Measurements from ENCODE around the gene CLEC17A.
"Not testable (repeated sequence)": the region's sequence is repeated elsewhere in the genome, so short reads cannot be mapped to it uniquely, and the experiment has no call there.

Gene CLEC17A

DNA sequence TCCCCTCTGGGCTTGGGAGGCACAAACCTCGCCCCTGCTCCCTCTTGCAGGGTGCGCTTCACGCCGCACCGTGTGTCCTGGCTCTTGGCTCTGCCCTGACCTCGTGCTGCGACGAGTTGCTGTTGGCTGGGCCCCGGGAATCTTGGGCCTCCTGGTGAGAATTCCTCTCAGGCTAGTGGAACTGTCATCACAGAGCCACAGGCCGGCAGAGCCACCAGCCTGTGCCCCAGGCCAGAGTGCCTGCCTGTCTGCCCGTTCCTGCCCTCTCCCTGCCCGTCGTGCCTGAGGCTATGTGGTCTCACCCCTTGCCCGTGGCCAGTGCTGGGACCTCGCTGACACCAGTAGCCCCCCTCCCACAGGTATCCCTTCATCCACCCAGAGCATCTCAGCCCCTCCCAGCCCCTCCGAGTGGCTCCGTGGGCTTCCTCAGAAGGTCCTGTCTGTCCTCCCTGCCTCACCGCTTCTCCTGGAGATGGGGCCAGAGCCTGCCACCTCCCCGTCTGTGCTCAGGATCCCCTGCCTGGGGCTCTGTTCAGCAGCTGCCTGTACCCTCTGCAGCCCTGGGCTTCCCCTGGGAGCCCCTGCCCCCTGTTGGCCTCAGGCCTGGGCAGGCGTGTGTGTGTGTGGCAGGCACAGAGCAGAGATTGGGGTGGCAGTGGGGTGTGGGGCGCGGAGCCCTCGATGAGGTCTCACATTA lies 24.4 kb upstream of the CLEC17A start:
- no peak for TF ChIP-seq PAX5 (IDR thresholded peaks at IDR 0.05; ENCODE audit: insufficient read depth, low read length, severe bottlenecking)
- TF ChIP-seq POLR2A (IDR thresholded peaks at IDR 0.05; ENCODE audit: low read depth, low read length), result no peak
- no peak for TF ChIP-seq POU2F2 (IDR thresholded peaks at IDR 0.05; ENCODE audit: low read depth, low read length)
- no peak for TF ChIP-seq TAF1 (IDR thresholded peaks at IDR 0.05; ENCODE audit: low read depth, low read length)
- TF ChIP-seq SPI1 (IDR thresholded peaks at IDR 0.05; ENCODE audit: low read depth, low read length), result no peak
- DNase-seq (ENCODE audit: insufficient read length, low spot score), result no peak
- no peak for FAIRE-seq

DNA sequence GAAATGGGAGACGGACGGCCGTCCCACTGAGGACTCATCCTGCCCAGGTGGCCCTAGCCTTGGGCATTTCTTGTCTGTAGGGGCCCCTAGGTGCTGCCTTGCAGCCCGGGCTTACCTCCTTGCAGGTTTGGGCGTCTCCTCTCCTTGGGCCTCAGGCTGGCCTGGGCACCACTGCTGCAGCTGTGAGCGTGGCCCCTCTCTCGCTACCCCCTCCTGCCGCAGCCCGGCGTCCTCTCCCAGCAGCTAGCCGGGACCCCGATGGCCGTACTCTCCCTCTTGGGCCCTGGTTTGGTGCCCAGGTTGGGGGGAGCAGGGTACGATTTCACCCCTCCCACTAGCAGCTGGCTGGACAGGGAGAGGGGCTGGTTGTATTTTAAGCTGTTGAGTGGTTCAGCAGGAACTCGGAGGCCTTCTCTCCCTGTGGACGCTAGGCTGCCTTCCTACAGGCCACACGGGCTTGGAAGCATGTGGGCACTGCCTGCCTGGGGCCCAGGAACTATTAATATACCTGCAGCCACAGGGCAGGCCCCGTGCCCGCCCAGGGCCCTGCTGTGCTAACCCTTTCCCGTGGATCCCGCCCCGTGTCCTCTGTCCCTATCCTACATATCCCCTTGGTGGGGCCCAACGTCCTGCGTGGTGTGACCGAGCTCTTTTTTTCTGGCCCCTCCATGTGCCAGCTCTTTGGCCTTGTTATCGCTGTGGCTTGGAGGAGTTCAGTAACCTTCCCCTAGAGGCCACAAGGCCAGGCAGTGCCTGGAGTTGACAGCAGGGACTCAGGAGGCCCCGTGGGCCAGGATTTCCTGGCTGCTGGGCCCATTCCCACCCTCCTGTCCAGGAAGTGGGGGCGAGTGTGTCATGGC lies 22.7 kb upstream of the CLEC17A start:
- TF ChIP-seq POU2F2 (IDR thresholded peaks at IDR 0.05; ENCODE audit: low read depth, low read length) (no peak), POLR2A (IDR thresholded peaks at IDR 0.05; ENCODE audit: low read depth, low read length) (no peak), TAF1 (IDR thresholded peaks at IDR 0.05; ENCODE audit: low read depth, low read length) (no peak), POLR2AphosphoS5 (IDR thresholded peaks at IDR 0.05; ENCODE audit: low read depth, low read length) (no peak), SPI1 (IDR thresholded peaks at IDR 0.05; ENCODE audit: low read depth, low read length) (no peak), PAX5 (IDR thresholded peaks at IDR 0.05; ENCODE audit: insufficient read depth, low read length, severe bottlenecking) (no peak)
- FAIRE-seq, result no peak

GRCh38 chr19:14560776-14561108 lies 22.1 kb upstream of the CLEC17A start:
- no peak for TF ChIP-seq TAF1 (IDR thresholded peaks at IDR 0.05; ENCODE audit: low read depth, low read length)
- TF ChIP-seq POLR2A (IDR thresholded peaks at IDR 0.05; ENCODE audit: low read depth, low read length), result no peak
- no peak for TF ChIP-seq POLR2AphosphoS5 (IDR thresholded peaks at IDR 0.05; ENCODE audit: low read depth, low read length)
- no peak for TF ChIP-seq POU2F2 (IDR thresholded peaks at IDR 0.05; ENCODE audit: low read depth, low read length)
- TF ChIP-seq PAX5 (IDR thresholded peaks at IDR 0.05; ENCODE audit: insufficient read depth, low read length, severe bottlenecking), result no peak
- TF ChIP-seq SPI1 (IDR thresholded peaks at IDR 0.05; ENCODE audit: low read depth, low read length), result no peak
- no peak for DNase-seq (ENCODE audit: insufficient read length, low spot score)
- FAIRE-seq, result no peak

More for the DNA sequence above, 22.7 kb upstream of the CLEC17A start:
- DNase-seq (ENCODE audit: insufficient read length, low spot score), result no peak

- no peak for FAIRE-seq
- TF ChIP-seq POLR2A (IDR thresholded peaks at IDR 0.05; ENCODE audit: low read depth, low read length) (no peak), PAX5 (IDR thresholded peaks at IDR 0.05; ENCODE audit: insufficient read depth, low read length, severe bottlenecking) (no peak), SPI1 (IDR thresholded peaks at IDR 0.05; ENCODE audit: low read depth, low read length) (no peak), POU2F2 (IDR thresholded peaks at IDR 0.05; ENCODE audit: low read depth, low read length) (no peak)
- DNase-seq (ENCODE audit: insufficient read length, low spot score), result no peak
Observed at GRCh38 chr19:14561249-14561648, 21.6 kb upstream of the CLEC17A start.

DNA sequence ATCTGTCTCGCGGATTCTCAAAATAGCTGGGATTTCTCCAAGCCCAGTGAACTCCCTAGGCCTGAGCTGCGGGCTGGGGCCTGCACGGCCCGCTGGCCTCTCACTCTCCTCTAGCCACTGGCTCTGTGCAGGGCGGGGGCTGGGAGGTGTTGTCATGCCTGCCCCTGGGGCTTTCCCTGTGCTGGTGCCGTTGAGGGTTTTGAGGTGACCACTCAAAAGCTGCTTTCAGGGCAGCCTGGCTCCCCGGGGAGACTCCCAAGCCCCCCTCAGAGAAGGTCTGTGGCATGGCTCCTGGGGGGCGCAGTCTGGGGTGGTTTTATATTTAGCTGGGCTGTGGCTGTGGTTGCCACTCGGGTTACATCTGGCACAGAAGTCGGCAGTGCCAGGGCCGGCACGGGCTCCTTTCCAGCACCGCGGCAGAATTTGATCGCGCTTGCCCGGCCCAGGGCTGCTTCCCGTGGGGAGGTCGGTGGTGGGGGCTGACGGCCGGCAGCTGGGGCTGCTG lies 21.0 kb upstream of the CLEC17A start:
- FAIRE-seq, result no peak
- DNase-seq (ENCODE audit: insufficient read length, low spot score), result no peak
- no peak for TF ChIP-seq POU2F2 (IDR thresholded peaks at IDR 0.05; ENCODE audit: low read depth, low read length)

DNA sequence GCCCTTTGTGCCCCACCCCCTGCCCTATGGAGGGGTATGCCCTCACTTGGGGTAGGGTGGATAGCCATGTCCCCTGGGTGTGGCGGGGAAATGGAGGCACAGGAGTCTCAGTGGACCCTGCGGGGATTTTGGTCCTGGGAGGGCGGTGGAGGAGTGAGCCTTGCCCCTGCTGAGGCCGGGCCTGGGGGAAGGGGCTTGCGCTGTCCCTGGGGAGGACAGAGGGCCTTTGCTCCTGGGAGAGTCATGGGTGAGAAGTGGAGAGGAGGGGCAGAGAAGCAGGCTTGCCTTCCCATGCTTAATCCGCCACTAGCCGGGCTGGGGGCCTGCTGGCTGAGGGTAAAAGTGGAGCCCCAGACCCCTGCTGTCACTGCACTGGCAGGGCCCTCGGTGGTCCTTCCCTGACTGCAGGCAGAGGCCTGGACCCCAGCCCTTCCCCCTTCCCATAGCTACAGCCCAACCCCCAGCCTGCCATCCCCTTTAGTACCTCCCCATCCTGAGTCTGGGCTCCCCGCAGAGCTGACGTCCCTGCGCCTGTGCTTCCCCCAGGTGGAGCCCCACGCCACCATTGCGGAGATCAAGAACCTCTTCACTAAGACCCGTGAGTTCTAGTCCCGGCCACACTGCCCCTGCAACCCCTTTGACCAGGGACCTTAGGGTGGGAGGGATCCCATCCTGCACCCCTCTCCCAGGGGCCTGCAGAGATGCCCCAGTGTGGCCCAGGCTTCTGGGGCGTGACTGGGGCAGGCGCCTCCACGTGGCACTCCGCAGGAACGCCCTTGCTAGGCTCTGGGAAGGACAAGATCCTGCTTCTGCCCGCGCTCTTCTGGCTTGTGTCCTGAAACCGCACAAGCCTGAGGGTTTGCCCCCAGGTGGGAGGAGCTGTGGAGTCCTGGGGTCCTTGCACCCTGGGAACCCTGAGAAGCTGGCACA lies 20.0 kb upstream of the CLEC17A start:
- FAIRE-seq (no peak), DNase-seq (ENCODE audit: insufficient read length, low spot score) (no peak)
- TF ChIP-seq TAF1 (IDR thresholded peaks at IDR 0.05; ENCODE audit: low read depth, low read length), result no peak
- TF ChIP-seq SPI1 (IDR thresholded peaks at IDR 0.05; ENCODE audit: low read depth, low read length), result no peak
- TF ChIP-seq POLR2A (IDR thresholded peaks at IDR 0.05; ENCODE audit: low read depth, low read length), result no peak
- TF ChIP-seq POLR2AphosphoS5 (IDR thresholded peaks at IDR 0.05; ENCODE audit: low read depth, low read length), result no peak
- TF ChIP-seq POU2F2 (IDR thresholded peaks at IDR 0.05; ENCODE audit: low read depth, low read length), result no peak
- TF ChIP-seq PAX5 (IDR thresholded peaks at IDR 0.05; ENCODE audit: insufficient read depth, low read length, severe bottlenecking), result no peak

GRCh38 chr19:14563590-14563926 lies 19.3 kb upstream of the CLEC17A start:
- TF ChIP-seq PAX5 (IDR thresholded peaks at IDR 0.05; ENCODE audit: insufficient read depth, low read length, severe bottlenecking), result no peak
- no peak for TF ChIP-seq POLR2A (IDR thresholded peaks at IDR 0.05; ENCODE audit: low read depth, low read length)
- TF ChIP-seq POU2F2 (IDR thresholded peaks at IDR 0.05; ENCODE audit: low read depth, low read length), result no peak
- no peak for TF ChIP-seq TAF1 (IDR thresholded peaks at IDR 0.05; ENCODE audit: low read depth, low read length)
- TF ChIP-seq SPI1 (IDR thresholded peaks at IDR 0.05; ENCODE audit: low read depth, low read length), result no peak
- TF ChIP-seq POLR2AphosphoS5 (IDR thresholded peaks at IDR 0.05; ENCODE audit: low read depth, low read length), result no peak
- no peak for DNase-seq (ENCODE audit: insufficient read length, low spot score)
- FAIRE-seq, result no peak

DNA sequence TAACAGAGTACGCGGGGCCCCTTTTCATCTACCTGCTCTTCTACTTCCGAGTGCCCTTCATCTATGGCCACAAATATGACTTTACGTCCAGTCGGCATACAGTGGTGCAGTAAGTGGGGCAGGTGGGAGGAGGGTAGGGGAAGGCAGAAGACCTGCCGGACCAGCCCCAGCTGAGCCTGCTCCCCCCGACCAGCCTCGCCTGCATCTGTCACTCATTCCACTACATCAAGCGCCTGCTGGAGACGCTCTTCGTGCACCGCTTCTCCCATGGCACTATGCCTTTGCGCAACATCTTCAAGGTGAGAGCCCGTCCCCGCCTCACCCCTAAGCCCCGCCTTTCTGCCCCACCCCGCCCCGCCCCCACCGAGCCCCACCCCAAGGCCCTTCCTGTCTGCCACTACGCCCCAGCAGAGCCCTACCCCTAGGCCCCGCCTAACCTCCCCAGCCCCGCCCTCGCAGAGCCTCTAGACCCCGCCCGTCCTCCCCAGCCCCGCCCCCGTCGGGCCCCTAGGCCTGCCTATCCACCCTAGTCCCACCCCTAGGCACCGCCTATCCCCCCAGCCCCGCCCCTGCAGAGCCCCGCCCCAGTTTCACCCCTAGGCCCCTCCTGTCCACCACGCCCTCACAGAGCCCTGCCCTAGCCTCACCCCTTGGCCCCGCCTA lies 18.8 kb upstream of the CLEC17A start:
- TF ChIP-seq PAX5 (IDR thresholded peaks at IDR 0.05; ENCODE audit: insufficient read depth, low read length, severe bottlenecking) (no peak), POLR2AphosphoS5 (IDR thresholded peaks at IDR 0.05; ENCODE audit: low read depth, low read length) (no peak), SPI1 (IDR thresholded peaks at IDR 0.05; ENCODE audit: low read depth, low read length) (no peak), POU2F2 (IDR thresholded peaks at IDR 0.05; ENCODE audit: low read depth, low read length) (no peak), TAF1 (IDR thresholded peaks at IDR 0.05; ENCODE audit: low read depth, low read length) (no peak), POLR2A (IDR thresholded peaks at IDR 0.05; ENCODE audit: low read depth, low read length) (no peak)
- DNase-seq (ENCODE audit: insufficient read length, low spot score), result peak; percentile 82
- FAIRE-seq, result no peak

DNA sequence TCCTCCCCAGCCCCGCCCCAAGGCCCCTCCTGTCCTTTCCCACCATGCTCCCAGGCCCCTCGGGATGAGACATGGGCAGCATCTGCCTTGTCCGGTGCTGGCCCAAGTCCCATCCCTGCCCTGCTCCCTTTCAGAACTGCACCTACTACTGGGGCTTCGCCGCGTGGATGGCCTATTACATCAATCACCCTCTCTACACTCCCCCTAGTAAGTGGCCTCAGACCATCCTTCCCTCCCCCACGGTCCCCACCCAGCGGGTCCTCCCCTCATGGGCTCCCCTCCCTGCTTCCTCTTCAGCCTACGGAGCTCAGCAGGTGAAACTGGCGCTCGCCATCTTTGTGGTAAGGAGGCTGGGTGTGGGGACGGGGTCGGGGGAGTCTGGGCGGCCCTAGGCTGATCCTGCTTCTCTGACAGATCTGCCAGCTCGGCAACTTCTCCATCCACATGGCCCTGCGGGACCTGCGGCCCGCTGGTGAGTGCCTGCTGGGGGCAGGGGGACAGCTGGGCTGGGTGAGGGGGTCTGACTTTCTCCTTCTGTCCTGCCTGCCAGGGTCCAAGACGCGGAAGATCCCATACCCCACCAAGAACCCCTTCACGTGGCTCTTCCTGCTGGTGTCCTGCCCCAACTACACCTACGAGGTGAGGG lies 18.1 kb upstream of the CLEC17A start:
- not testable (repeated sequence) for DNase-seq (ENCODE audit: insufficient read length, low spot score)
- peak; percentile 45 for FAIRE-seq

All from GM12891 (cell line).